Nephron (organoid): ENCODE results near the gene TRAFD1.

ENCODE experiments used
- H3K27ac Mint-ChIP-seq, 3 experiments: 2 replicates each; pipeline ENCODE4 v1.8.0; 2020; ENCODE audit warnings: mixed read lengths in 3 of 3, mild to moderate bottlenecking in 2 of 3, moderate library complexity in 1 of 3
- H3K27me3 Mint-ChIP-seq: 2 replicates; pipeline ENCODE4 v1.8.0; 2021; ENCODE audit warnings: low read depth, mild to moderate bottlenecking, moderate library complexity, mixed read lengths
- H3K36me3 Mint-ChIP-seq: 2 replicates; pipeline ENCODE4 v1.8.0; 2020; ENCODE audit warnings: low read depth, mixed read lengths
- H3K4me1 Mint-ChIP-seq: 2 replicates; pipeline ENCODE4 v1.8.0; 2020; ENCODE audit warnings: mixed read lengths
- H3K4me3 Mint-ChIP-seq, 3 experiments: 2 replicates each; pipeline ENCODE4 v1.8.0; 2020; ENCODE audit warnings: mild to moderate bottlenecking in 3 of 3, mixed read lengths in 3 of 3, moderate library complexity in 2 of 3
- H3K9me3 Mint-ChIP-seq: 2 replicates; pipeline ENCODE4 v1.8.0; 2020; ENCODE audit warnings: mixed read lengths
- TF ChIP-seq, protein P1 (sequence below), 3 experiments: fragments of 200-600 bp; sonication (generic); IDR thresholded peaks; one replicate each; pipeline ENCODE4 v1.5.0; 2021; ENCODE audit warnings: antibody characterized with exemption in 3 of 3; ENCODE audit not compliant: unreplicated experiment in 3 of 3

Gene TRAFD1

GRCh38 chr12:112166051-112167015, 41.0 kb downstream of the TRAFD1 start:
- no peaks in the 10 kb centered on the region for H3K27me3 Mint-ChIP-seq
- no peak overlapping the region for H3K27ac Mint-ChIP-seq
- no peaks in the 10 kb centered on the region for H3K4me1 Mint-ChIP-seq

GRCh38 chr12:112167031-112167461, 41.7 kb downstream of the TRAFD1 start:
- TF ChIP-seq, protein P1, sequence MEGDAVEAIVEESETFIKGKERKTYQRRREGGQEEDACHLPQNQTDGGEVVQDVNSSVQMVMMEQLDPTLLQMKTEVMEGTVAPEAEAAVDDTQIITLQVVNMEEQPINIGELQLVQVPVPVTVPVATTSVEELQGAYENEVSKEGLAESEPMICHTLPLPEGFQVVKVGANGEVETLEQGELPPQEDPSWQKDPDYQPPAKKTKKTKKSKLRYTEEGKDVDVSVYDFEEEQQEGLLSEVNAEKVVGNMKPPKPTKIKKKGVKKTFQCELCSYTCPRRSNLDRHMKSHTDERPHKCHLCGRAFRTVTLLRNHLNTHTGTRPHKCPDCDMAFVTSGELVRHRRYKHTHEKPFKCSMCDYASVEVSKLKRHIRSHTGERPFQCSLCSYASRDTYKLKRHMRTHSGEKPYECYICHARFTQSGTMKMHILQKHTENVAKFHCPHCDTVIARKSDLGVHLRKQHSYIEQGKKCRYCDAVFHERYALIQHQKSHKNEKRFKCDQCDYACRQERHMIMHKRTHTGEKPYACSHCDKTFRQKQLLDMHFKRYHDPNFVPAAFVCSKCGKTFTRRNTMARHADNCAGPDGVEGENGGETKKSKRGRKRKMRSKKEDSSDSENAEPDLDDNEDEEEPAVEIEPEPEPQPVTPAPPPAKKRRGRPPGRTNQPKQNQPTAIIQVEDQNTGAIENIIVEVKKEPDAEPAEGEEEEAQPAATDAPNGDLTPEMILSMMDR (IDR thresholded peaks at IDR 0.05; ENCODE audit: unreplicated experiment in 3 of 3), result no peak
- no peaks in the 10 kb centered on the region for H3K9me3 Mint-ChIP-seq
- peaks cover 11% of the 10 kb centered on the region for H3K36me3 Mint-ChIP-seq
- H3K4me1 Mint-ChIP-seq, result no peaks in the 10 kb centered on the region
- H3K4me3 Mint-ChIP-seq, result no peak overlapping the region
- H3K27me3 Mint-ChIP-seq, result no peaks in the 10 kb centered on the region
- no peak overlapping the region for H3K27ac Mint-ChIP-seq

More at GRCh38 chr12:112166051-112167015, 41.0 kb downstream of the TRAFD1 start:
- Mint-ChIP-seq H3K36me3 (peaks cover 17% of the 10 kb centered on the region), H3K4me3 (no peak overlapping the region), H3K9me3 (no peaks in the 10 kb centered on the region)
- TF ChIP-seq, protein P1 (IDR thresholded peaks at IDR 0.05; ENCODE audit: unreplicated experiment in 3 of 3), result no peak

DNA sequence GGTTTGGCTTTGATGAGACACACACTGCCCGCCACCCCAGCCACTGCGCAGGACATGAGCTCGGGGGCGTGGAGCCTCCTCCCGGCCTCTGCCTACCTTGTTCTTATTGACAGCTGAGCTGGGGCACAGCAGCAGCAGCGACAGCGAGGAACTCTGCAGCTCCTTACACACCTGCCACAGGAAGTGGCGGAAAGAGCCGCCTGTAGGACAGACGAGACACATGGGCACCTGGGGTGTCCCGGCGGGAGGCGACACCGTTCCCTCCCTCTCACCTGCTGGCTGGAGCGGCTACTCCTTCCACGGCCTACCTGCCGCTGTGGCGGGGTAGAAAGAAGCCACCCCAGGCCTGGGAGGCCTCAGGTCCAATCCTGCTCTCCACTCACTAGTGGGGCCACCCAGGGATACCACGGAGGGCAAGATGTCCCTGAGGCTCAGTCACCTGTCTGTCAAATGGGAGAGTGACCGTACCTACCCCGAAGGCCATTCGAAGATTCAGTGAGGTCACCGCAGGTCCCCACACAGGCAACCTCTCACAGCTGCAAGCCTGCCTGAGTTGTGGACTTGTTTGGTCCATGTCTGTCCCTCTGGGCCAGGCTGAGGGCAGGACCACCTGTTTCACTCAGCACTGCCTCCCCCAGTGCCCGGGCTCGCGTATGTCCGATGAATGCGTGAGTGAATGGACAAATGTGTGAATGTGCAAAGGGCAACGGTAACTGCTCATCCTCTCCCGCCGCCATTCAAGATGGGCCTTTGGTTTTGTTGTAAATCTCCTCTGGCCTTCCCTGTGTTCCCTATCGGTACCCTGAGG, 42.6 kb downstream of the TRAFD1 start:
- no peaks in the 10 kb centered on the region for H3K27me3 Mint-ChIP-seq
- H3K4me1 Mint-ChIP-seq, result no peaks in the 10 kb centered on the region
- TF ChIP-seq, protein P1 (IDR thresholded peaks at IDR 0.05; ENCODE audit: unreplicated experiment in 3 of 3), result no peak
- peaks cover 14% of the 10 kb centered on the region for H3K36me3 Mint-ChIP-seq
- H3K9me3 Mint-ChIP-seq, result no peaks in the 10 kb centered on the region
- H3K4me3 Mint-ChIP-seq, result no peak overlapping the region
- H3K27ac Mint-ChIP-seq, result no peak overlapping the region

DNA sequence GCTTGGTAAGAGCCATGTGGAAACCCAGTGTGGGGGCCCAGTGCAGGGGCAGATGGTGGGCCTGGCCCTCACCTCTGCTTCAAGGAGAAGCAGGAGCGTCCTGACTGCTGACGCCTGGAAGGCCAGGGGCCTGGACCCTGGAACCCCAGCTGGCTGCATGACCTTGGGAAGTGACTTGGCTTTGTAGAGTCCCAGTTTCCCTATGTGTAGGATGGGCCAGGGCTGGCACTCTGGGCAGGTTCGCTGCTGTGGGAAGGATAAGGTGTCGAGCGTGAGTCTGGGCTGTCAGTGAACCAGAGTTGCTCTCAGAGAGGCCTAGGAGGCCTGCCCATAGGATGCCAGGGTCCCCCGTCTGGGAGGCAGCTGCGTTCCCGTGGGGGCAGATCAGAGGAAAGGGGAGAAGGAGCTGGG, 43.2 kb downstream of the TRAFD1 start:
- Mint-ChIP-seq H3K9me3 (no peaks in the 10 kb centered on the region), H3K27ac (no peak overlapping the region), H3K27me3 (no peaks in the 10 kb centered on the region), H3K36me3 (peaks cover 15% of the 10 kb centered on the region), H3K4me1 (no peaks in the 10 kb centered on the region), H3K4me3 (no peak overlapping the region)
- TF ChIP-seq, protein P1 (IDR thresholded peaks at IDR 0.05; ENCODE audit: unreplicated experiment in 3 of 3), result no peak

- H3K9me3 Mint-ChIP-seq, result no peaks in the 10 kb centered on the region
- H3K4me1 Mint-ChIP-seq, result no peaks in the 10 kb centered on the region
- TF ChIP-seq, protein P1 (IDR thresholded peaks at IDR 0.05; ENCODE audit: unreplicated experiment in 3 of 3), result no peak
- no peak overlapping the region for H3K27ac Mint-ChIP-seq
- peaks cover 15% of the 10 kb centered on the region for H3K36me3 Mint-ChIP-seq
- no peak overlapping the region for H3K4me3 Mint-ChIP-seq
- no peaks in the 10 kb centered on the region for H3K27me3 Mint-ChIP-seq
Measured at GRCh38 chr12:112169161-112169872, 44.0 kb downstream of the TRAFD1 start.
